Transverse colon (tissue), 4 donors: Measurements from ENCODE around the gene JCAD. TPM values are rescaled to one million over a fixed set of nuclear protein-coding genes. Genes with fewer than 3 reads are reported as not detected.

ENCODE experiments used
- DNase-seq: peaks from one replicate; pipeline ENCODE4 v3.0.0-alpha.2; 2019
- H3K27ac ChIP-seq, 4 donors: fragments of 200-600 bp; sonication (generic); 2 replicates each; pipeline ENCODE4 v1.5.1; 2016 to 2018; ENCODE audit warnings: inconsistent platforms in 4 of 4
- H3K27me3 ChIP-seq: fragments of 200-600 bp; sonication (generic); 2 replicates; pipeline ENCODE4 v1.5.1; 2017; ENCODE audit warnings: inconsistent platforms
- H3K36me3 ChIP-seq, 4 donors: fragments of 200-600 bp; sonication (generic); 2 replicates each; pipeline ENCODE4 v1.5.1; 2017 to 2019; ENCODE audit warnings: inconsistent platforms in 4 of 4
- H3K4me1 ChIP-seq, 4 donors: fragments of 200-600 bp; sonication (generic); 2 replicates each; pipeline ENCODE4 v1.5.1; 2017 to 2020; ENCODE audit warnings: inconsistent platforms in 4 of 4
- H3K4me3 ChIP-seq, 4 donors: fragments of 200-600 bp; sonication (generic); 1 replicate in 1 of 4; 2 replicates in 3 of 4; pipeline versions ENCODE4 v1.5.1 to v1.6.1; 2017 to 2019; ENCODE audit warnings: inconsistent platforms in 4 of 4
- H3K9me3 ChIP-seq, 2 donors: fragments of 200-600 bp; sonication (generic); 2 replicates each; pipeline ENCODE4 v1.5.1; 2017 to 2019; ENCODE audit warnings: inconsistent platforms in 2 of 2
- CTCF ChIP-seq, 5 experiments: fragments of 200-600 bp in 3 of 5; fragments of 450-650 bp in 2 of 5; sonication (generic) in 3 of 5; IDR thresholded peaks; 1 replicate in 2 of 5; 2 replicates in 3 of 5; pipeline ENCODE4 v1.5.1; 2016 to 2017; ENCODE audit warnings: antibody characterized with exemption in 5 of 5, inconsistent platforms in 3 of 5, mild to moderate bottlenecking in 2 of 5, moderate library complexity in 1 of 5
- EP300 ChIP-seq: sonication (generic); formaldehyde crosslinking; IDR thresholded peaks from one replicate; pipeline ENCODE4 v1.6.1; 2017; ENCODE audit warnings: antibody characterized with exemption, low read depth
- POLR2A ChIP-seq: fragments of 450-650 bp; IDR thresholded peaks from one replicate; pipeline ENCODE4 v1.6.1; 2016; ENCODE audit warnings: antibody characterized with exemption, mild to moderate bottlenecking, moderate library complexity
- POLR2AphosphoS5 ChIP-seq, 3 donors: sonication (generic); formaldehyde crosslinking; IDR thresholded peaks; one replicate each; pipeline ENCODE4 v1.6.1; 2016; ENCODE audit warnings: antibody characterized with exemption in 3 of 3
- WGBS, 2 donors: methylation state at CpG; one replicate each; pipeline ENCODE4 v1.1.5; 2018; ENCODE audit warnings: low coverage in 1 of 2; 5-methylcytosine and 5-hydroxymethylcytosine counted together
- in situ Hi-C, 4 donors: fragments of 200-750 bp; cut with MboI; loops; one replicate each; pipeline versions ENCODE4 v1.15.0 to v1.15.1; 2017; ENCODE audit warnings: low sequenced_read_pairs in 3 of 4, low pct_ligation_motif_present in 1 of 4, low pct_unique_long_range_greater_than_20kb in 1 of 4
- intact Hi-C: fragments of 100-400 bp; cut with DNase I; formaldehyde crosslinking; loops from one replicate; pipeline ENCODE4 v1.15.1; 2023; ENCODE audit warnings: low total_unique reads
- total RNA-seq, 4 donors: library from RNA; depleted of rRNA; stranded (reverse); fragments of >200 nt; gene quantifications; one replicate each; pipeline ENCODE4 v1.1.0, GENCODE V29; 2016

Gene JCAD
- total RNA-seq, 4 donors from 2014 or later, result 13.0 to 40.8 (median 19.9) TPM

GRCh38 chr10:30093303-30093950 is 34.0 kb upstream of the JCAD start:
- Histone ChIP-seq H3K36me3 (no peaks in the 10 kb centered on the region), H3K9me3 (no peaks in the 10 kb centered on the region), H3K4me3 (no peak overlapping the region), H3K27me3 (no peaks in the 10 kb centered on the region), H3K4me1 (no peaks in the 10 kb centered on the region), H3K27ac (no peak overlapping the region)
- intact Hi-C loops, result no loop called here
- DNase-seq, result no peak
- in situ Hi-C loops, result no loop called here
- TF ChIP-seq EP300 (no peak), POLR2A (no peak), POLR2AphosphoS5 (IDR thresholded peaks at IDR 0.05) (no peak), CTCF (IDR thresholded peaks at IDR 0.05) (no peak)
- 73 to 100% methylated on average over 1 to 9 of the region's 9 CpGs for WGBS, 2 donors

DNA sequence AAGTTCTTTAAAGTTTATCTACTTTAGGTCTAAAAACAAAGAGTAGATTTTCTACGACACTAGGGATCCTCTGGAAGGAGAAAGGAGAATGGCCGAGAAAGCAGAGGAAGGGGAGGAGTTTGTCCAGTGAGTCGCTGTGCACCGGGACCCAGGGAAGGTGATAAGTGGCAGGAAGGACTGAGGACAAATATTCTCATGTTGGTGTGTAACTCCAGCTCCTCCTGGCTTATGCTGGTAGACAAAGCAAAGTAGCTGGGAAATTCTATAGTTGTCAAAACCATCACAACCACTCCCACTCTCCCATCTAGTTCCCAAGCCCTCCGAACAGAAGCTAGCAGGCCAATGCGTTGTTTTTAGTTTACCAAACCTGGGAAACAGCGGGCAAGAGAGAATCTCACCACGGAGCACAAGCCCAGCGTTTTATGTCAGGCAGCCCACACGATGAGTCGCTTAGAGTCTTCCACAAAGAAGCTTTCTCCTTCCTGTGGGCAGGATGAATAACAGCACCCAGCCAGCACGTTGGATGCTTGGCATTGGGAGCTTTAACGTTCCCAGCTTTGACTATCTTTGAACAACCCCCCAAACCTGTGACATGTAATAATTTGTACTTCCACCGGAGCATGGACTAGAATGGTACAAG is 32.9 kb upstream of the JCAD start:
- in situ Hi-C loops, result no loop called here
- 79 to 83% methylated on average over 8 to 14 of the region's 14 CpGs for WGBS, 2 donors

GRCh38 chr10:30091136-30091535 is 31.8 kb upstream of the JCAD start:
- in situ Hi-C loops (no loop called here), intact Hi-C loops (no loop called here)
- Histone ChIP-seq H3K27ac (no peak overlapping the region), H3K4me3 (no peak overlapping the region), H3K27me3 (no peaks in the 10 kb centered on the region), H3K9me3 (no peaks in the 10 kb centered on the region), H3K4me1 (peaks cover 0 to 5% (median 0%) of the 10 kb centered on the region in 4 donors), H3K36me3 (no peaks in the 10 kb centered on the region)
- TF ChIP-seq POLR2AphosphoS5 (IDR thresholded peaks at IDR 0.05) (no peak), EP300 (no peak), CTCF (IDR thresholded peaks at IDR 0.05) (no peak), POLR2A (no peak)
- DNase-seq, result no peak
- WGBS, 2 donors, result 51 to 77% methylated on average over 4 of the region's 4 CpGs

More for the DNA sequence above, 32.9 kb upstream of the JCAD start:
- Histone ChIP-seq H3K9me3 (no peaks in the 10 kb centered on the region), H3K27ac (no peak overlapping the region), H3K4me1 (peaks cover 0 to 5% (median 0%) of the 10 kb centered on the region in 4 donors), H3K27me3 (no peaks in the 10 kb centered on the region), H3K4me3 (no peak overlapping the region), H3K36me3 (no peaks in the 10 kb centered on the region)
- no peak for DNase-seq
- intact Hi-C loops, result no loop called here
- TF ChIP-seq POLR2A (no peak), POLR2AphosphoS5 (IDR thresholded peaks at IDR 0.05) (no peak), EP300 (no peak), CTCF (IDR thresholded peaks at IDR 0.05) (no peak)

GRCh38 chr10:30088178-30088577 is 28.8 kb upstream of the JCAD start:
- no peak overlapping the region for H3K4me3 ChIP-seq
- no peaks in the 10 kb centered on the region for H3K36me3 ChIP-seq
- 59 to 60% methylated on average over 2 to 3 of the region's 3 CpGs for WGBS, 2 donors
- no peak for DNase-seq
- no peaks in the 10 kb centered on the region for H3K9me3 ChIP-seq
- TF ChIP-seq CTCF (IDR thresholded peaks at IDR 0.05), result no peak
- no peak for TF ChIP-seq POLR2A
- no peak for TF ChIP-seq EP300
- no peak for TF ChIP-seq POLR2AphosphoS5 (IDR thresholded peaks at IDR 0.05)
- intact Hi-C loops (no loop called here), in situ Hi-C loops (loop anchor here in 1 of 4 donors (10.0 kb wide), 1 partner anchor 147 kb away; no protein-coding TSS in a partner anchor)
- no peaks in the 10 kb centered on the region for H3K27me3 ChIP-seq
- H3K27ac ChIP-seq, result no peak overlapping the region
- peaks cover 0 to 5% (median 0%) of the 10 kb centered on the region in 4 donors for H3K4me1 ChIP-seq
